Stimulated activated CD4-positive, alpha-beta T cell treated with anti-CD3 and anti-CD28 coated beads, TNF-alpha, amount 100 ng/mL, for 1 hour (primary cell): ENCODE results near the gene BCL2A1.
"Not testable (repeated sequence)": the region's sequence is repeated elsewhere in the genome, so short reads cannot be mapped to it uniquely, and the experiment has no call there.

Experiments used
- DNase-seq, 3 donors: peaks; one replicate each; pipeline ENCODE4 v3.0.0-alpha.2; 2020; ENCODE audit warnings: low read depth in 3 of 3, low spot score in 1 of 3

BCL2A1 gene

GRCh38 chr15:79962178-79962577, 8.8 kb downstream of the BCL2A1 start:
- no peak for DNase-seq

DNA sequence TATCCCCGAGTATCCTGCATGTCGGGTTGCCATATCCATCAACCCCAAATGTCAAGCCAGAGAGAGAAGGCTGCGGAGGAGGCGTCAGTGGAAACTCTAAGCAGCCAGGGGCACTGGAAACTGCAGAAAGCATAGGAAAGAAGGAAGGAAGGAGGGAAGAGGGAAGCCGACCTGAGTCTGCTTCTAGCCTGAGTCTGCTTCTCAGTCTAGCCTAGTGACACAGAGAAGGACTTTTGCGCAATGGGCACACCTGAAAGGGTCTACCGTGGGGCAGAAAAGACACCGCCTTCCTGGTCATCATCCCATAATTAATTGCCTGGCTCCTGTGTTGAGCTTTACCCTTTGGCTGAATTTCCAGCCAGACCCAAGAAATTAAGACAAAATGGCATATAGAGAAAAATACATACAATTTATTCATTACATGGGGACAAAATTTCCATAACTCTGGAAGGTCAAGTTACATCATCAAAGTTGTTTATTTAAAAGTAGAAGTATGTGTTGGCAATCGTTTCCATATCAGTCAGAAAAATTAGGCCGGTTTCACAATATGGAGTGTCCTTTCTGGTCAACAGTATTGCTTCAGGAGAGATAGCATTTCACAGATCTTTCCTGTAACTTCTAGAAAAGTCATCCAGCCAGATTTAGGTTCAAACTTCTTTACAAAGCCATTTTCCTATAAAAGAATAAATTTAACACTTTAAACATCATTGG, 10.3 kb downstream of the BCL2A1 start:
- DNase-seq: no peak

- DNase-seq: no peak
Measured at GRCh38 chr15:79957741-79958140, 13.3 kb downstream of the BCL2A1 start.

- no peak for DNase-seq
Measured at GRCh38 chr15:79956354-79956939, 14.5 kb downstream of the BCL2A1 start.

DNA sequence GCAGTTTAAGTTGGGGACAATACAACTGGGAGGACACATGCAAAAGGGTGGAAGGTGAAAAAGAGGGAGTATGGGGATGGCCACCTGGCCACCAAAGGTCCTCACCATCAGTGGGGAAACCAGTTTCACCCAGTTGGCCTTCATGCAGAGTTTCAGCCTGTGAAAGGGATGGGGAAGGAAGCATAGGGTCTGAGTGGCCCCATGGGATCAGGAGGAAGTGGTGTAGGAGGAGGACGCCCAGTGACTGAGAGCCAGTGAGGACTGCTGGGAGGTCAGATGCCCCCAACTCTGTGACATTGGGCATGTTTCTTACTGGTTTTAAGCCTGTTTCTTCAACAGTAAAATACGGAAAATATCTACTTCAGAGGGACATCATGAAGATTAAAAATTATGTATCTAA, 16.3 kb downstream of the BCL2A1 start:
- DNase-seq: no peak

DNA sequence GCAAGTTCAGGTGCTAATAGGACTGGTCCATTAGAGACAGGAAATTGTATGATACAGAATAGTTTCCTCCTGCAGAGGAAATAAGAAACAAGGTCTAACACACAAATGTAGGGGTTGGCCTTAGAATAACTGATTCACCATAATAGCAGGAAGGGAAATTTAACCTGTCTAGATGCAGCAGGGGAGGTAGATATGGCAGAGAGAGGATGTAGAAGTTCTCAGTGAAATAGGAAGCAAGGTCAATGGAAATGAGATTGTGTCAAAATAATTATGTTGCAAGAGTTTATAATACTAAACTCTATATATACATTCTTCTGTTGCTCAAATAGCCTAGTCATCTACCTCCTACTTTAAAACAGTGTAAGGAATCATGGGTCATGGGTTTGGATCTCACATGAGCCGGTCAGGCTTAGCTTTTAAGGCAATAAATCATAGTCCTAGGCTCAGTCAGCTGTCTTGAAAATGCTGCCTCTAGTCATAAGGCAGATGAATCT, 17.0 kb downstream of the BCL2A1 start:
- DNase-seq: no peak

GRCh38 chr15:79952329-79952728, 18.7 kb downstream of the BCL2A1 start:
- no peak for DNase-seq

- no peak for DNase-seq
Measured at GRCh38 chr15:79950247-79950646, 20.7 kb downstream of the BCL2A1 start.

DNA sequence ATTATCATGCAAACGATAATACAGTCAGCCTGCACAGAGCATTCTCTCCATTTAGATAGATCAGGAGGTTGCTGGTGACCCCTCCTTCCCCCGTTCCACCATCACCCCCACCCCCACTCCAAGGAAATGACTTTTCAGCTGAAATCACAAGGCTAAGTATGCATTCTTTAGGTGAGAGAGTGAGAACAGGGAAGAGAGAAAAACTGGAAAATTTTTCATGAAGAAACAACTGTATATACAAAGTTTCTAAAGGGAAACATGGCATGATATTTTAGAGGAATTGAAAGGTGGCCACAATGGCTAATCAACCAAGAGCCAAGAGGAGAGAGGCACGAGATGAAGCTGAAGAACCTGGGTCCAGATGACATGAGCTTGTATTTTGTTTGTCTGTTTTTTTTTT, 22.2 kb downstream of the BCL2A1 start:
- no peak for DNase-seq

DNA sequence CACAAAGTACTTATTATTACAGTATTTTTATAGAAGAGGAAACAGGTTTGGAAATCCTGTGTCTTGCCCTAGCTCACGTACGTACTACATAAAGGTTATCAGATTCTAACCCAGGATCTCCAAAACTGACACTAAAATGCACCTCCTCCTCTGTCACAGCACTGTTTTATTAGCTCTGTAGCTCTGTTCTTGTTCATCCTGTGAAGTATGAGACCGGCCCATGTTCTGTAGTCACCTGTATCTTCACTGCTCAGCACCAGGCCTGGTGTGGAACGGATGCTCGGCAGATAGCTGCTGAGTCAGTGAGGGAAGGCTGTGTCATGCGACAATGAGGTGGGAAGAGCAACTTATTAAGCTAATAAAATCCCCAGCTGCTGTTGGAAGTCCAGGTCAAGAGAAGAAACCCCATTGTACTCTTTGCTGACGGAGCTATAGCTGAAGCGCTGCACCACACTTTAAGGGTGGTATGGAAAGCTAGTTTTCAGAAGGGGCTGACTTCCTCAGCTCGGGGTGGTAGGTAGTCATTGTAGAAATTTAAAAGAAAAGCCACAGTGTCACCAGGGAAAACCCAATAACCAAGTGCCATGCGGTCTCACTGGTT, 22.8 kb downstream of the BCL2A1 start:
- DNase-seq: no peak

DNA sequence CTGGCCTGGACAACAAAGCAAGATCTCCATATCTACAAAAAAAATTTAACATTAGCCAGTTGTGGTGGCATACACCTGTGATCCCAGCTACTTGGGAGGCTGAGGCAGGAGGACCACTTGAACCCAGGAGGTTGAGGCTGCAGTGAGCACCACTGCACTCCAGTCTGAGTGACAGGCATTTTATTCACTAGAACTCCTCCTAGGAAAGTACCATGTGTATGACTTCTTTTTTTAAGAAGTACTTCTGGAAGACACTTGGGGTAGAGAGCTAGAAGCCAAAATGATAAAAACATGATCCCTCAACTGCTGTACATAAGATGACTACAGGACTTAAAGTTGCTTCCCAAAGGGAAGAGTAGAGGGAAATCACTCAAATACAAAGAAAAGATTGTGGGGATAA, 24.0 kb downstream of the BCL2A1 start:
- DNase-seq: no peak

DNA sequence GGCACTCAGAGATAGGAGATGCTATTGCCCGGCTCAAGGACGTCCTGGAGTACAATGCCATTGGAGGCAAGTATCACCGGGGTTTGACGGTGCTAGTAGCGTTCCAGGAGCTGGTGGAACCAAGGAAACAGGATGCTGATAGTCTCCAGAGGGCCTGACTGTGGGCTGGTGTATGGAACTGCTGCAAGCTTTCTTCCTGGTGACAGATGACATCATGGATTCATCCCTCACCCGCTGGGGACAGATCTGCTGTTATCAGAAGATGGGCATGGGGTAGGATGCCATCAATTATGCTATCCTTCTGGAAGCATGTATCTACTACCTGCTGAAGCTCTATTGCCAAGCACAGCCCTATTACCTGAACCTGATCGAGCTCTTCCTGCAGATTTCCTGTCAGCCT, 26.4 kb downstream of the BCL2A1 start:
- no peak for DNase-seq

GRCh38 chr15:79943820-79944219, 27.2 kb downstream of the BCL2A1 start:
- DNase-seq: no peak

GRCh38 chr15:79942741-79943481, 28.1 kb downstream of the BCL2A1 start:
- no peak for DNase-seq

- DNase-seq: no peak
Measured at GRCh38 chr15:79939399-79939798, 31.6 kb downstream of the BCL2A1 start.

DNA sequence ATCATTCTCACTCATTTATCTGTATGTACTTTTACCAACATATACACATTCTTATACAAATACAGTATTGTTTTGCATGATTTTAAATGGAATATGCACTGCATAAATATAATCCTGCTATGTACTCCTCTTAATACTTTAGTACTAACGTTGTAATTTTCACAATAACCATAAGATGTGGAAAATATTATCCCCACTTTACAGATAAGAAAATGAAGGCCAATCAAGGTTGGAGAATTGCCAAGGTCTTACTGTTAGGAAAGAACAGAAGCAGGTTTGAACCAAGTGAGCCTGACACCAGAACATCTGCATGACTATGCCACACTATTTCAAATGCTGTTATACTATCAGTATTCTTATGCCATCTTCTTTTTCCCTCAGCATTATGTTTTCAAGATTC, 32.9 kb downstream of the BCL2A1 start:
- no peak for DNase-seq

- not testable (repeated sequence) for DNase-seq
Measured at GRCh38 chr15:79935556-79936201, 35.3 kb downstream of the BCL2A1 start.

DNA sequence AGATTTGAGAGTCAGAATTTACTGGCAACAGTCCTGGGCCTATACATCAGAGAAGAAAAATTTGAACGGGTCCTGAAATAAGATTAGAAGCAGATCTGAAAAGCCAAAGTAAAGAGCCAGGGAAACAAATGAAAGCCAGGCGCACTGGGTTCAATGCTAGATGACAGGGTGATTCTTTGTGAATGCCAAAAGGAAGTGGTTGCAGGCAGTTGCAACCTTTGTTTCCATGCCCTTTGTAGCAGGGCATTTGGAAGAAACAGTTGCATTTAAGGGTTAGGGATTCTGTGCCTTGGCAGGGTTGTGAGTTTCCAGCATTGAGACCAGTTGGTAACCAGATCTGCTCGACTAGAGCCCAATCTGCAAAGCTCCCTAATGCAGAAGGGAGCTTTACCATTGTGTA, 37.8 kb downstream of the BCL2A1 start:
- no peak for DNase-seq

GRCh38 chr15:79932447-79932846, 38.5 kb downstream of the BCL2A1 start:
- DNase-seq: no peak

DNA sequence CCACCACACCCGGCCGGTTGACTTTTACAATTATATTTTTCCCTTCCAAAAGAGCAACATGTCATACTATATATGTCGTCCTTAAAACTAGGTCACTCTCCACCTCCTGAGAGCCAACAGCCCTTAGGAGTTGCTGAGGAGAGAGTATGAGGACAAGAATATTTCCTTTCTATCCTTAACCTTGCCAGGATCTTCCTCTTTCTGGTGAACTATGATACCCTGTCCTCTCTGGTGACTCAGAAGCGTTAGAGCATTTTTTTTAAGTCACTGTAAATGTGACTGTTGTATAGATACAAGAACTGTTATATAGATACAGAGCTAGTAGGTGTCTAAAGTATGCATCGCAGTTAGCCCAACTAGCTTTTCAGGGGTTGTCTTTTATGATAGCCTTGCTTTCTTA, 40.5 kb downstream of the BCL2A1 start:
- DNase-seq: no peak

- no peak for DNase-seq
Measured at GRCh38 chr15:79929412-79929811, 41.6 kb downstream of the BCL2A1 start.
